GM12874 (cell line): ENCODE data around the gene MED13L.

Source experiments
- CTCF ChIP-seq: IDR thresholded peaks from 2 replicates; pipeline ENCODE4 v1.5.1; 2011; ENCODE audit warnings: low read depth, mild to moderate bottlenecking, control low read depth, low read length, moderate library complexity; ENCODE audit not compliant: insufficient read depth

Gene MED13L

GRCh38 chr12:115943630-115944391, 333.7 kb downstream of the MED13L start:
- no peak for TF ChIP-seq CTCF

DNA sequence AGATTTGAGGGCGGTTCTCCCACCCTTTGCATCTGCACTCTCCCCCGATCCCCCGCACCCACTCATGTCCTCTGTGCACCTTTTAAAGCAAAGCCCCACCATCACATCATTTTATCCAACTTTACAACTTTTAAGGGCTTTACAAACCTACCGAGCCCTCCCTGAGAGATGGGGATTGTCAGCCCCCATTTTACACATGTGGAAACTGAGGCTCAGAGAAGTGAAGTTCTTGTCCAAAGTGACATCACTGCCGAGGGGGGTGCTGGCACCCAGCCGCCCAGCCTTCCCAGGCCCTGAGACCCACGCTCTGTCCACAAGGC, 334.2 kb downstream of the MED13L start:
- no peak for TF ChIP-seq CTCF

DNA sequence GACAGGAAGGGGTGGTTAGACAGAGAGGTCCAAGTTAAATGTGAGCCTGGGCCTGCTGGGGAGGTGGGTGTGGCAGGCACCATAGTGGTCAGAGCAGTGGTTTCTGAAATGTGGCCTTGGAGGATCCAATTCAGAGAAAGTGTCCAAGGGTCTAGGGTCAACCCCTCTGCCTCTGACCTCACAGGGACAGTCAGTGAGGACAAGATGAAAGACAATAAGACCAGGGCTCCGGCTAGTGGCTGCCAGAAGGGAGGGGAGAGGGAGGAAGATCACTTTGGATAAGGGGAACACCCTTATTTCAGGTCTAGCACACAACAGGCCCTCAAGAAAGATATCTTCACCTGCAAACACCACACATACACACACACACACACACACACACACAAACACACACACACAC, 335.1 kb downstream of the MED13L start:
- no peak for TF ChIP-seq CTCF

GRCh38 chr12:115941362-115941761, 336.1 kb downstream of the MED13L start:
- no peak for TF ChIP-seq CTCF

GRCh38 chr12:115938794-115939377, 338.6 kb downstream of the MED13L start:
- TF ChIP-seq CTCF = no peak

DNA sequence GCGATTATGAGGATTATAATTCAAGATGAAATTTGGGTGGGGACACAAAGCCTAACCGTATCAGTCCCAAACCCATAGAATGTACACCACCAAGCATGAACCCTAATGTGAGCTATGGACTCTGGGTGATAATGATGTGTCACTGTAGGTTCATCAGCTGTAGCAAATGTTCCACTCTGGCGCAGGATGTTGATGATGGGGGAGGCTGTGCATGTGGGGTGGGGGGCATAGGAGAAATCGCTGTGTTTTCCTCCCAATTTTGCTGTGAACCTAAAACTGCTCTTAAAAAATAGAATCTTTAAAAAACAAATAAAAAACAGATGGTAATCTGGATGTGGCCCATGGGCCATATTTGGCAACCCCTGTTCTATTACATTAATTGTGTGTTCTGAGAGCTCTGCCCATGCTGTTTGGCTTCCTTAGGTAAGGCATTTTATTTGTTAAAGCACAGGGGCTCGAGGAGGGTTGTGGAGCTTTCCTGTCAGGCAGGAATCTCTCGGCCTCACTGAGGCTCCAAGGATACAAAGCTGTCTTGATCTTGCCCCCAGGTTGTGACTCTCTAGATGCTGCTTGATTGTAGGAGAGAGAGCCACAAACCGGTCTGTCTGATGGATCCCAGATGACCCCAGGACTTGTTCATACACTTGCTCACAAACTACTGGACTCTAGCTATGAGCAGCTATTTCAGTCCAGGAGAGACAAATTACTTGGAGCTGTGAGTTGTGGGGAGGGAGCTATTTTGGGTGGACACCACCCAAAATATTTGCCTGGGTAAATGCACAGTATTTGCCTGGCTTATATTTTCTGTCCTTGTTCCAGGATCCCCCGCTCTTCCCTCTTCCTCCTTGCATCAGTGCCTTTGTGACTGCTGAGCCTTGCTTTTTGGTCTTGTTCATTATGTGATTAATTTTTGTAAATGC, 340.2 kb downstream of the MED13L start:
- no peak for TF ChIP-seq CTCF

DNA sequence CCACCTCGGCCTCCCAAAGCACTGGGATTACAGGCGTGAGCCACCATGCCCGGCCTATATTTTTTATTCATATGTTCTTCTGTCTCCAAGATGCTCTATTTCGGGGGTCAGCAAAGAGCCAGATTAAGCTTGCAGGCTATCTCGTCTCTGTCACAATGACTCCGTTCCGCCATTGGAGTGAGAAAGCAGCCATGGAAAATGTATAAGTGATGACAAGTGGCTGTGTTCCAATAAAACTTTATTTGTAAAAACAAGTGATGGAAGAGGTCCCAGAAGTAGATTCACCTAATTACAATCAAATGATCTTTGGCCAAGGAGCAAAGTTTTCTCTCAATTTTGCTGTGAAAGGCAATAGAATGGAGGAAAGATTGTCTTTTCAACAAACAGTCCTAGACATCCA, 342.6 kb downstream of the MED13L start:
- no peak for TF ChIP-seq CTCF
